Measurements from ENCODE around the gene HDHD5.

HDHD5 gene

DNA sequence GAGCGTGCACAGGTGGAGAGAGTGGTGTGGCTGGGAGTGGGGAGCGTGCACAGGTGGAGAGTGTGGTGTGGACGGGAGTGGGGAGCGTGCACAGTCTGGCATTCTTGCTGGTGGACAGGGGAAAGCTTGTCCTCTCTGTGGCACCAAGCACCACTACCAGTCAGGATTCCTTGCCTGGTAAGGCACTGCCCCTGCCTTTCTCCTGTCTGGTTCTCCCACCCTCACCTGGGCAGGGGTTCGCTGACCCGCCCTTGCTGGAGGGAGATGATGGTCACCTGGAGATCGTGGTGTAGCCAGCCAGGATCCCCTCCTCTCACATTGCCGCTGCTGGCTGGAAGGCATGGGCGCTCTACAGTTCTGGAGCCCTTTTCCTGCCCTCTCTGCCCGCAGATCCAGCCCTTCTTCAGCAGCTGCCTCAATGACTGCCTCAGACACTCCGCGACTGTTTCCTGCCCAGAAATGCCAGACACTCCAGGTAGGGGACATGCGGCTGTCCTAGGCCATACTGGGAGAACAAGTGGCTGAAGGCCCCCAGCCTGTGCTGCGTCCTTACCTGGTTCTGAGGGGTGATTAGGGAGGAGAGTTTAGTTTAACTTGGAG, 54.6 kb downstream of the HDHD5 start:
- H3K36me3 ChIP-seq (ENCODE audit: insufficient read depth, insufficient read length, low read length): peaks cover 84% of the 10 kb centered on the region
- H3K27me3 ChIP-seq (ENCODE audit: insufficient read depth, insufficient read length): no peaks in the 10 kb centered on the region
- TF ChIP-seq ZNF274 (IDR thresholded peaks at IDR 0.05; ENCODE audit: low read depth, low read length): no peak
- TF ChIP-seq YY1 (IDR thresholded peaks at IDR 0.05; ENCODE audit: insufficient read depth, insufficient read length): no peak
- TF ChIP-seq SUZ12 (IDR thresholded peaks at IDR 0.05; ENCODE audit: extremely low read depth, insufficient read depth, insufficient read length): no peak
- H3K4me1 ChIP-seq (ENCODE audit: insufficient read depth, insufficient read length): no peaks in the 10 kb centered on the region
- no peaks in the 10 kb centered on the region for H3K9me3 ChIP-seq (ENCODE audit: insufficient read depth, low read length)
- no peak overlapping the region for H3K4me3 ChIP-seq (ENCODE audit: insufficient read length, low read depth)
- no peak for DNase-seq (ENCODE audit: low read depth, low spot score)
- H3K9ac ChIP-seq (ENCODE audit: insufficient read length, low read depth): no peak overlapping the region

DNA sequence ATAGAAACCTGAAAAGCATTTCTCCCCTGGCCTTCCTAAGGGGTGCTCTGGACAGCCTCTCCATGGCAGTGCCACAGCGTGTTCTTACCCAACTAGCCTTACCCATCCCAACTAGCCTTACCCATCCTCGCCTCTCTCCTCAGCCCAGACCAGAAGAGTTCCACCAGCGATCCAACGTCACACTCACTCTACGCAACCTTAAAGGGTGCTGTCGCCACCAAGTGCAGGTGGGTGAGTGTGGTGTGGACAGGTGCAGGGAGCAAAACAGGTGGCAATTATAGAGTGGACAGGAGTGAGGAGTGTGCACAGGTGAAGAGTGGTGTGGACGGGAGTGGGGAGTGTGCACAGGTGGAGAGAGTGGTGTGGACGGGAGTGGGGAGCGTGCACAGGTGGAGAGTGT, 55.7 kb downstream of the HDHD5 start:
- H3K4me3 ChIP-seq (ENCODE audit: insufficient read length, low read depth): no peak overlapping the region
- DNase-seq (ENCODE audit: low read depth, low spot score): no peak
- peaks cover 85% of the 10 kb centered on the region for H3K36me3 ChIP-seq (ENCODE audit: insufficient read depth, insufficient read length, low read length)
- H3K4me1 ChIP-seq (ENCODE audit: insufficient read depth, insufficient read length): no peaks in the 10 kb centered on the region
- H3K27me3 ChIP-seq (ENCODE audit: insufficient read depth, insufficient read length): no peaks in the 10 kb centered on the region
- no peak overlapping the region for H3K9ac ChIP-seq (ENCODE audit: insufficient read length, low read depth)
- no peaks in the 10 kb centered on the region for H3K9me3 ChIP-seq (ENCODE audit: insufficient read depth, low read length)
- TF ChIP-seq ZNF274 (IDR thresholded peaks at IDR 0.05; ENCODE audit: low read depth, low read length): no peak
- TF ChIP-seq SUZ12 (IDR thresholded peaks at IDR 0.05; ENCODE audit: extremely low read depth, insufficient read depth, insufficient read length): no peak
- TF ChIP-seq YY1 (IDR thresholded peaks at IDR 0.05; ENCODE audit: insufficient read depth, insufficient read length): no peak

DNA sequence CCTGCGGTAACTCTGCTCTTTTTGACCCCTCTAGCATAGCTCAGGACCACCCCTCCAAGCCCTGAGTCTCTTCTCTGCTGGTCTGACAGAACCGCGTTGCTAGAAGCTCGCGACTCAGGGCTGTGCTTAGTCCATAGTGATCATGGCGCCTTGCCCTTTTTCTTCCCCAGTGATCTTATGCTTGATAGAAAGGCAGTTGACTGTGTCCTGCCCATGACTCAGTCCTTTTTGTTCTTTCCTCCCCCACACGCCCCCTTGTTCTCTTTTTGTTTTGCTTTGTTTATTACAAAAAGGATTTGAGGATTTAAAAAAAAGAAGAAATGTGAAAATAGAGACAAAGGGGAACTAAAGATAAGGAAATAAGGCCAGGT, 56.8 kb downstream of the HDHD5 start:
- Histone ChIP-seq H3K27me3 (ENCODE audit: insufficient read depth, insufficient read length) (no peaks in the 10 kb centered on the region), H3K4me3 (ENCODE audit: insufficient read length, low read depth) (no peak overlapping the region), H3K4me1 (ENCODE audit: insufficient read depth, insufficient read length) (no peaks in the 10 kb centered on the region), H3K9me3 (ENCODE audit: insufficient read depth, low read length) (no peaks in the 10 kb centered on the region), H3K9ac (ENCODE audit: insufficient read length, low read depth) (no peak overlapping the region), H3K36me3 (ENCODE audit: insufficient read depth, insufficient read length, low read length) (peaks cover 88% of the 10 kb centered on the region)
- no peak for DNase-seq (ENCODE audit: low read depth, low spot score)
- TF ChIP-seq ZNF274 (IDR thresholded peaks at IDR 0.05; ENCODE audit: low read depth, low read length) (no peak), SUZ12 (IDR thresholded peaks at IDR 0.05; ENCODE audit: extremely low read depth, insufficient read depth, insufficient read length) (no peak), YY1 (IDR thresholded peaks at IDR 0.05; ENCODE audit: insufficient read depth, insufficient read length) (no peak)

DNA sequence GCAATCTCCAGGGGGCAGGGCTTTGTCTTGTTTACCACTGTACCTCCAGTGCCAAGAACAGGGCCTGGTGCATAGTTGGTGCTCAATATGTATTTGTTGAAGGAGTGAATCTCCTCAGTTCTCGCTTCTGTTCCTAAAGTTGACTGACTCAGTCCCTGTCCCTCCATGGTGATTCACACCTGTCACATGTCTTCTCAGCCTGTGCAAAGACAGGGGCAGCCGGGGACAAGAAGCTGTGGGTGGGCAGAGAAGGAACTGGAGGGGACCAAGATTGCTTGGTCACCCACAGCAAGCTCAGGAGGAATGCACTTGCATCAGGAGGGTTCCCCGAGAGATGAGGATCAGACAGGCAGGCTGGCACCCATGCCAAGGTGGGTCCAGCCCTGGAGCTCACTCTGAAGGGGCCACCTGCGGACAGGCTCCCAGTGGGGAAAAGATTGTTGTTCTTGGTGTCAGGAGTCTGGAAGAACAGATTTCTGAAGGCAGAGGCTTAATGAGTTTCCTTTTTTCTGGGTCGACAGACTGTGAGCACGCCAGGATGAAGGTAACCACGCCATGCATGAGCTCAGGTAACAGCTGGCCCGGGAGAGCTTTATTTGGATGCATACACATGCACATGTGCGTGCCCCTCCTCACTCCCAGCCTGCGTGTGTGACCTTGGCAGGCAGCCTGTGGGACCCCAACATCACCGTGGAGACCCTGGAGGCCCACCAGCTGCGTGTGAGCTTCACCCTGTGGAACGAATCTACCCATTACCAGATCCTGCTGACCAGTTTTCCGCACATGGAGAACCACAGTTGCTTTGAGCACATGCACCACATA, 57.4 kb downstream of the HDHD5 start:
- no peak overlapping the region for H3K9ac ChIP-seq (ENCODE audit: insufficient read length, low read depth)
- no peaks in the 10 kb centered on the region for H3K9me3 ChIP-seq (ENCODE audit: insufficient read depth, low read length)
- H3K27me3 ChIP-seq (ENCODE audit: insufficient read depth, insufficient read length): no peaks in the 10 kb centered on the region
- DNase-seq (ENCODE audit: low read depth, low spot score): no peak
- no peak overlapping the region for H3K4me3 ChIP-seq (ENCODE audit: insufficient read length, low read depth)
- TF ChIP-seq YY1 (IDR thresholded peaks at IDR 0.05; ENCODE audit: insufficient read depth, insufficient read length): no peak
- TF ChIP-seq ZNF274 (IDR thresholded peaks at IDR 0.05; ENCODE audit: low read depth, low read length): no peak
- TF ChIP-seq SUZ12 (IDR thresholded peaks at IDR 0.05; ENCODE audit: extremely low read depth, insufficient read depth, insufficient read length): no peak
- H3K36me3 ChIP-seq (ENCODE audit: insufficient read depth, insufficient read length, low read length): peaks cover 82% of the 10 kb centered on the region
- no peaks in the 10 kb centered on the region for H3K4me1 ChIP-seq (ENCODE audit: insufficient read depth, insufficient read length)

DNA sequence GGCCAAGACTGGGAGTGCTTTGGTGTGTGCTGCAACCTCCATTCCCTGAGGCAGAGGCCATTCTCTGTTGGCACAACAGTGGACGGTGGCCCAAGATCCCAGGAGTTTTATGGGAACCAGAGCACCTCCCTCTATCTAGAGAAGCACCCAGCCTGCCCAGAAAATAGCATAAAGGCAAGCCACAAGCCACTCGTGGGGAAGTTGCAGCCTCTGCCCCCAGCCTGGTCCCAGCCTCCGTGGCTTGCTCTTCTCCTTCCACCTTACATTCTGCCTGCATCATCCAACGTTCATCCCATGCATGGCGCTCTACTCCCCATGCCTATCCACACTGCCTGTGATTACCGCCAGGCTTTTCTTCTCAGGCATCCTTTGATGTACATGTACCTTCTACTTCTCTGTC, 58.5 kb downstream of the HDHD5 start:
- H3K9me3 ChIP-seq (ENCODE audit: insufficient read depth, low read length): no peaks in the 10 kb centered on the region
- no peak overlapping the region for H3K9ac ChIP-seq (ENCODE audit: insufficient read length, low read depth)
- H3K27me3 ChIP-seq (ENCODE audit: insufficient read depth, insufficient read length): no peaks in the 10 kb centered on the region
- DNase-seq (ENCODE audit: low read depth, low spot score): no peak
- no peak overlapping the region for H3K4me3 ChIP-seq (ENCODE audit: insufficient read length, low read depth)
- no peaks in the 10 kb centered on the region for H3K4me1 ChIP-seq (ENCODE audit: insufficient read depth, insufficient read length)
- TF ChIP-seq ZNF274 (IDR thresholded peaks at IDR 0.05; ENCODE audit: low read depth, low read length): no peak
- TF ChIP-seq YY1 (IDR thresholded peaks at IDR 0.05; ENCODE audit: insufficient read depth, insufficient read length): no peak
- TF ChIP-seq SUZ12 (IDR thresholded peaks at IDR 0.05; ENCODE audit: extremely low read depth, insufficient read depth, insufficient read length): no peak
- H3K36me3 ChIP-seq (ENCODE audit: insufficient read depth, insufficient read length, low read length): peaks cover 71% of the 10 kb centered on the region

DNA sequence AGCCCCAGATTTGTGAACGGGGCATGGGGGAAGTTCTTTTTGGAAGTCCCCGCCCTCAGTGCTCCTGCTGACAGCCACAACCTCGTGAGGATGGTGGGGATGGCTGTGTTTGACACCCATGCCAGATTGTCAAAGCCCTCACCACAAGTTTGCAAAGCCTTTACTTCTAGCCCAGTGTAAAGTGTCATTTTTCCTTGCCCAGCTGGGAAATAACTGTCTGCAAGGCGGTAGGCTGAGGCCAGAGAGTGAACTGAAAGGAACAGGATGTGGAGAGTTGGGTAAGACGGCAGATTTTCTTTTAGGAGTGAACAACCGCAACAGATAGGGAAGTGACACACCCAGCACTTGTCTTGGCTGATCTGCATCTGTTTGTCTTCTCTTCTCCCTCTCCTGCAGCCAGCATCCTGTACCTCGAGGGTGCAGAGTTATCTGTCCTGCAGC, 60.7 kb downstream of the HDHD5 start:
- Histone ChIP-seq H3K9me3 (ENCODE audit: insufficient read depth, low read length) (no peaks in the 10 kb centered on the region), H3K4me1 (ENCODE audit: insufficient read depth, insufficient read length) (no peaks in the 10 kb centered on the region), H3K9ac (ENCODE audit: insufficient read length, low read depth) (no peak overlapping the region), H3K36me3 (ENCODE audit: insufficient read depth, insufficient read length, low read length) (peaks cover 54% of the 10 kb centered on the region), H3K27me3 (ENCODE audit: insufficient read depth, insufficient read length) (no peaks in the 10 kb centered on the region), H3K4me3 (ENCODE audit: insufficient read length, low read depth) (no peak overlapping the region)
- no peak for DNase-seq (ENCODE audit: low read depth, low spot score)
- TF ChIP-seq YY1 (IDR thresholded peaks at IDR 0.05; ENCODE audit: insufficient read depth, insufficient read length) (no peak), SUZ12 (IDR thresholded peaks at IDR 0.05; ENCODE audit: extremely low read depth, insufficient read depth, insufficient read length) (no peak), ZNF274 (IDR thresholded peaks at IDR 0.05; ENCODE audit: low read depth, low read length) (no peak)

DNA sequence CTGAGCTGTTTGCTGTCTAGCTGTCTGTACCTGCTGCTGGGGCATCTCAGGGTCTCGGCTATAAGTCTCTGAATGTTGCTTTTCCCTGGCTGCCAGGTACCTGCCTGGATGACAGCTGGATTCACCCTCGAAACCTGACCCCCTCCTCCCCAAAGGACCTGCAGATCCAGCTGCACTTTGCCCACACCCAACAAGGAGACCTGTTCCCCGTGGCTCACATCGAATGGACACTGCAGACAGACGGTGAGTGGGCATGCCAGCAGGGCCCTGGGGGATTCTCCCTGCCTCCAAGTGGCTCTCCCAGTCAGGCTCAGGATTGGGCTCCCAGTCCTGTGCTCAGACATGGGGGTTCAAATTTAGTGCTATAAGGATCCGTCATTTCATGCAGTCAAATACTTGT, 61.4 kb downstream of the HDHD5 start:
- DNase-seq (ENCODE audit: low read depth, low spot score): no peak
- no peaks in the 10 kb centered on the region for H3K27me3 ChIP-seq (ENCODE audit: insufficient read depth, insufficient read length)
- no peaks in the 10 kb centered on the region for H3K4me1 ChIP-seq (ENCODE audit: insufficient read depth, insufficient read length)
- H3K36me3 ChIP-seq (ENCODE audit: insufficient read depth, insufficient read length, low read length): peaks cover 47% of the 10 kb centered on the region
- no peak overlapping the region for H3K9ac ChIP-seq (ENCODE audit: insufficient read length, low read depth)
- TF ChIP-seq ZNF274 (IDR thresholded peaks at IDR 0.05; ENCODE audit: low read depth, low read length): no peak
- TF ChIP-seq SUZ12 (IDR thresholded peaks at IDR 0.05; ENCODE audit: extremely low read depth, insufficient read depth, insufficient read length): no peak
- TF ChIP-seq YY1 (IDR thresholded peaks at IDR 0.05; ENCODE audit: insufficient read depth, insufficient read length): no peak
- H3K9me3 ChIP-seq (ENCODE audit: insufficient read depth, low read length): no peaks in the 10 kb centered on the region
- H3K4me3 ChIP-seq (ENCODE audit: insufficient read length, low read depth): no peak overlapping the region

All from NT2/D1 (cell line).